ENCODE measurements around the gene KLF13.

KLF13 gene

DNA sequence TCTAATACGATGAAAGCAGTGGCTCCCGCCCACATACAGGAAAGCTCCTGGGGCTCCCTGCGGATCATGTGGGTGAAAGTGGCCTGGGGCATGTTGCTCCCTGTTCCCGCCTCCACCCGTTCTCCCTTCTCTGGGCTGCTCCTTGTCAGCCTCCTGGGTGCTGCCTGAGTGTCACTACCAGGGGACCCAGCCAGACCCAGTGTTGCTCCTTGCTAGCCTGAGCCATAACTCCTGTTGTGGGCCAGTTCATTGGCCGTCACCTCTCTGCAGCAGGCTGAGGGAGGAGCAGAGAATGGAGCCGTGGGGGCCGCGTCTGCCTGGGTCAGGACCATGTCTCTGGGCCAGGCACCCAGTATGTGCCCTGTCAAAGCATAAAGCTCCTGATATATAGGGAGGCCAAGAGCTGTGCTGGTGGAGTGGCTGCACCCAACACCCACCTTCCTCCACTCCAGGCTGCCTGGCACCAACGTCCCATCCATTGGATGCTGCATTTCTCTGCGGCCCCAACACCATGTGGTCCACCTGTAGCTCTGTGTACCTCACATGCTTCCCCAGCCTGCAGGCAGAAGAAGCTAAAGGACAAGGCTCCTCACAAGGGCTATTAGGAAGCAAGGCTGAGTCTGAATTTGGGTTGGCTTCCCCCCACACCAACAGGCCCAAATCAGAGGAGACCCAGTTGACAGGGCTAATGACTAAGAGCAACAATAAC lies 40.5 kb downstream of the KLF13 start:
- peak overlapping the region; percentile 31 for H3K27ac Mint-ChIP-seq
- no peaks in the 10 kb centered on the region for H3K27me3 Mint-ChIP-seq
- intact Hi-C loops (cut with micrococcal nuclease) = loop anchor here (10.0 kb wide), 1 partner anchor 118 kb away; no protein-coding TSS in a partner anchor
- peaks cover 50% of the 10 kb centered on the region for H3K36me3 Mint-ChIP-seq (ENCODE audit: low read depth)
- H3K9me3 Mint-ChIP-seq = no peaks in the 10 kb centered on the region
- H3K4me3 Mint-ChIP-seq = no peak overlapping the region
- H3K4me1 Mint-ChIP-seq (ENCODE audit: low read depth) = peaks cover 92% of the 10 kb centered on the region

DNA sequence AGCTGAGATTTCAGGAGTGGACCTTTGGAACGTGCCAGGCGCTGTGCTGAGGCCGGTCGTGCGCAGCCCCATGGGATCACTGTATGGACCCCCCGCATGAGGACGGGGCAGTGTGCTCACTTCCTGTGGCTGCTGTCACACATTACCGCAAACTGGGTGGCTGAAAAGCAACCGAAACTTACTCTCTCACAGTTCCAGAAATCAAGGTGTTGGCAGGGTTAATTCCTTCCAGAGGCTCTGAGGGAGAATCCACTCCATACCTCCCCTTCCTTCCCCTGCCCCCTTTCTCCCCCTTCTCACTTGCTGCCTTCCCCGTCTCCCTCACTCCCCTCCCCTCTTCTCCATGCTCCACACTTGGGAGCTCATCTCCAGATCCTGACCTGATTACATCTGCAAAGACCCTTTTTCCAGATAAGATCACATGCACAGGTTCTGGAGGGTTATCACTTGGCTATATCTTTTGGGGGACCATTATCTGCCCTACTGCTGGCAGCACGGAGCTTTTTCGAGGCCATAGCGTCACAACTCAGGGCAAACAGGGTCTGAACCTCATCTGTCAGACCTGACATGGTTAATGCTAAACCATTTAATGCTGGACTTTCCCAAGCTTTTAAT lies 41.2 kb downstream of the KLF13 start:
- Mint-ChIP-seq H3K4me3 (no peak overlapping the region), H3K4me1 (ENCODE audit: low read depth) (peaks cover 85% of the 10 kb centered on the region), H3K36me3 (ENCODE audit: low read depth) (peaks cover 57% of the 10 kb centered on the region), H3K27ac (peak overlapping the region; percentile 31), H3K27me3 (no peaks in the 10 kb centered on the region), H3K9me3 (no peaks in the 10 kb centered on the region)
- intact Hi-C loops (cut with micrococcal nuclease) = loop anchor here (10.0 kb wide), 1 partner anchor 117 kb away; no protein-coding TSS in a partner anchor

DNA sequence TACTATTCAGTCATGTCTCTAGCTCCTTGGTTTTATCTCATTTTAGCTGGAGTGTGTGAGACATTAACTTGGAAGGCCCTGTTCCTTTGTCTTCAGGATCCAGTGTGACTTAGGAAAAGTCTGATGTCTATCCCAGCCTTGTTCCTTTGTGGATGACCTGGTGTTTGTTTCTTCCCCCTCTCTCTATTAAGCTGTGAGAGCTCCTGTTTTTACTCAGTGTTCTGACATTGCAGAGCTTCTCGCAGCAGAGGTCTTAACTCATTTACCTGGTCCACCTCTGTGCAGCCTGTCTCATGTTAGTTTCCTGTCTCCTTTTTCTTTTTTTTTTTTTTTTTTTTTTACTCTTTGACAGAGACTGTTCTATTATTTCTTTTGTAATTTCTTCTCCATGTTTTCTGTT lies 43.1 kb downstream of the KLF13 start:
- Mint-ChIP-seq H3K4me1 (ENCODE audit: low read depth) (peaks cover 66% of the 10 kb centered on the region), H3K36me3 (ENCODE audit: low read depth) (peaks cover 66% of the 10 kb centered on the region), H3K27ac (no peak overlapping the region), H3K9me3 (no peaks in the 10 kb centered on the region), H3K4me3 (no peak overlapping the region), H3K27me3 (no peaks in the 10 kb centered on the region)
- intact Hi-C loops (cut with micrococcal nuclease) = loop anchor here (10.0 kb wide), 1 partner anchor 115 kb away; no protein-coding TSS in a partner anchor

DNA sequence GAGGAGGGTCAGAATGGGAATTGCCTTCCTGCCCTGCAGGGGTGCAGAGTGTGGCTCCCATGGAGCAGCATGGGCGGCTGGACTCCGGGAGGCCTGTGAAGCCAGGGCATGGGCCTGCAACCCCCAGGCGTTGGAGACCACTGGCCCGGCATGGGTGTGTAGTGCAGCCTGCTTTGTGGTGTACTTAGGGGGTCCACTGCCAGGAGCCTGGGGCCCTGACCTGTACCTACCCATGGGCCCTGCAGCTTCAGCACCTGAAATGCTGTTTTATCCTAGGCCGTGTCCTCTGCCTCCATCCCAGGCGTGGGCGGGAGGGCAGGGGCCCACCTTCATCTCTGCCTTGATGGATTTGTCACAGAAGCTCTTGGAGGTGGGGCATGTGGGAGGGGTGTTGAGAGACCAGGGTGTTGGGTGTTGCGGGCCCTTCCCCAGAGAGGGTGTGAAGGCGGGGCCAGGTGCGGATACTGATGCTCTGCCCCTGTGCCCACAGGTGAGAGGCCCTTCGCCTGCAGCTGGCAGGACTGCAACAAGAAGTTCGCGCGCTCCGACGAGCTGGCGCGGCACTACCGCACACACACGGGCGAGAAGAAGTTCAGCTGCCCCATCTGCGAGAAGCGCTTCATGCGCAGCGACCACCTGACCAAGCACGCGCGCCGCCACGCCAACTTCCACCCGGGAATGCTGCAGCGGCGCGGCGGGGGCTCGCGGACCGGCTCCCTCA lies 45.0 kb downstream of the KLF13 start:
- Mint-ChIP-seq H3K27ac (no peak overlapping the region), H3K4me3 (no peak overlapping the region), H3K36me3 (ENCODE audit: low read depth) (peaks cover 86% of the 10 kb centered on the region), H3K4me1 (ENCODE audit: low read depth) (peaks cover 47% of the 10 kb centered on the region), H3K27me3 (no peaks in the 10 kb centered on the region), H3K9me3 (no peaks in the 10 kb centered on the region)
- intact Hi-C loops (cut with micrococcal nuclease) = no loop called here

DNA sequence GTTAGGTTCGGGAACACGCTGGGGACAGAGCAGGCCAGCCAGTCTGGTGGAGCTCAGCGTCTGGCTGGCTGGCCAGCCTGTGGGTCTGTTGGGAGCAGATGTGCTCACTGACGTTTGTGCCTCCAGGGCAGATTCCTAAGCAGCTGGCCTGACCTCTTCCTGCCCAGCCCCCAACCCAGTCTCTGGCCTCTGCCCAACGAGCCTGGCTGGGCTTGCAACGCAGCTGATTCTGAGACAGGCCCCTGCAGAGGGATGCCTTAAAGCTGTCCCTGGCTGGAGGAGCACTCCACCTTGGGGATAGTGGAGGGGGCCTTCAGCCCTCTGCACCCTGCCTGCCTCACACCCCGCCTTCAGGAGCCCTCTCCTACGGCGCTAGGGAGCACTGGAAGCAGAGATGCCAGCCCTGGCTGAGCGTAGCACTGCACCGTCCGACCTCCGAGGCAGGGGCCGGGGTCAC lies 46.0 kb downstream of the KLF13 start:
- Mint-ChIP-seq H3K27me3 (no peaks in the 10 kb centered on the region), H3K9me3 (no peaks in the 10 kb centered on the region), H3K4me3 (no peak overlapping the region), H3K36me3 (ENCODE audit: low read depth) (peaks cover 89% of the 10 kb centered on the region), H3K4me1 (ENCODE audit: low read depth) (peaks cover 37% of the 10 kb centered on the region), H3K27ac (no peak overlapping the region)
- intact Hi-C loops (cut with micrococcal nuclease) = no loop called here

DNA sequence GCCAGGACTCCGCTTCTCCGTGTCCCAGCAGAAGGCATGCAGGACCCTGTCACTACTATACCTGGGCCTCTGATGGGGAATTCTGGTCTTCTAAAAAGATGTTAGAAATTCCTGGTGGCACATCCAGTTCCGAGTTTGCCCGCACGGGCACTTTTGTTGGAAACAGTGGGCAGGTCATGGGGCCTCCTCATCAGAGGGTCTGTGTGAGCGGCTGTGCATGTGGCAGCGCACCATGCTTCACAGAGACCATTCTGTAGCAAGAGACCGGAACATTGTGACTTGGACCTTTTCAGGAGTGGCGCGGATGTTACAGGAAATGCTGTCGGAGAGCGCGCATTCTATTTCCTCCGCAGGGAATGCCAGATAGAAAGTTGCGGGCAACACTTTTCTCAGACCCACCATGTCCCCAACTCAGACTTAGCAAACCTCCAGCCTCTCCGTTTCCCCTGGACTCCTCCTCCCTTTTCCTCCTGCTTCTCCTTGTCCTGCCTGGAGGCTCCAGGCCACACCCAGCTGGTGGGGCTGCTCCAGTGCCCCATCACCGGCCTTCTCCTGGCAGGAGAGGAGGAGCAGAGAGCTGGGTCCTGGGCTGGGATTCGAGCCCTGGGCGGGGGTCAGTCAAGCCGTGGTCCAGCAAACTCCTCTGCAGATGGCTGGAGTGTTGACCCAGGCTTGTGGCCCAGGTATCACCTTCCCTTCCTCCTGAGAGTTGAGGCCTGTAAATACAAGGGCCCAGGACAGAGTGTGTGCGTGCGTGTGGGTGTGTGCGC lies 46.6 kb downstream of the KLF13 start:
- intact Hi-C loops (cut with micrococcal nuclease) = no loop called here
- Mint-ChIP-seq H3K27ac (no peak overlapping the region), H3K4me3 (no peak overlapping the region), H3K9me3 (no peaks in the 10 kb centered on the region), H3K36me3 (ENCODE audit: low read depth) (peaks cover 95% of the 10 kb centered on the region), H3K27me3 (no peaks in the 10 kb centered on the region), H3K4me1 (ENCODE audit: low read depth) (peaks cover 34% of the 10 kb centered on the region)

DNA sequence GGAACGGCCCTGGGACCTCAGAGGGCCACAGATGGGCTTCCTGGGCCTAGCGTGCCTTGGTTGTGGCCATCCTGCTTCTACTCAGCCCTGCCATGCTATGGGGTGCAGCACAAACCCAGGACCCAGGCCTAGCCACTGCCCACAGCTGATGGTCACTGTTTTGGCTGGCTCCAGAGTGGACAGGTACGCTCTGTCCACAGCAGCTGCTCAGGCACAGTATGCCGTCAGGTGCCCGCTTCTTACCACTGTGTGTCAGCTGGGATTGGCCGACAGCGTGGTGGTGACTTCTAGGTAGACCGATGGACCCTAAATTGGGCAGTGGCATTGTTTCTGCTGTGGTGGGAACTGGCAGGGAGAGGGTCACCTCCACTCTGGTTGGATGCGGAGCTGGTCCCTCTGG lies 47.3 kb downstream of the KLF13 start:
- intact Hi-C loops (cut with micrococcal nuclease) = no loop called here
- peaks cover 29% of the 10 kb centered on the region for H3K4me1 Mint-ChIP-seq (ENCODE audit: low read depth)
- no peak overlapping the region for H3K4me3 Mint-ChIP-seq
- H3K9me3 Mint-ChIP-seq = no peaks in the 10 kb centered on the region
- H3K27me3 Mint-ChIP-seq = no peaks in the 10 kb centered on the region
- H3K36me3 Mint-ChIP-seq (ENCODE audit: low read depth) = peaks cover 100% of the 10 kb centered on the region
- no peak overlapping the region for H3K27ac Mint-ChIP-seq

DNA sequence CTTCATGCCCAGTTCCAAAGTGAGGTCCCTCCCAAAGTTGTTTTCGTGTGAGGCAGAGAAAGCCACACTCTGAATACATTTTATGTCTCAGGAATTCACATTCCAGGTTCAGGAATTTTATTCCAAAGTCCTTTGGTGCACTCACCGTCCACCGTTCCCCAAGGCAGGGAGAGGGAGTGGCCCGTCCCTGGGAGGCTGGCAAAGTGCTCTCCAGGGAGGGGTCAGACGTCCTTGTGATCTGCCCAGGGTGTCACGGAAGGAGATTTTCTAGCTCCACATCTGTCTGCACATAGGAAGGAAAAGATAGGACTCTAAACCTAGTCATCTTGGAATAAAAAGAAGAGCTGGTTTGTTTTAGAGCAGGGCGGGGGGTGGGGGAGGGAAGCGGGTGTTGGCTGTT lies 47.9 kb downstream of the KLF13 start:
- Mint-ChIP-seq H3K27me3 (no peaks in the 10 kb centered on the region), H3K36me3 (ENCODE audit: low read depth) (peaks cover 100% of the 10 kb centered on the region), H3K27ac (no peak overlapping the region), H3K9me3 (no peaks in the 10 kb centered on the region), H3K4me3 (no peak overlapping the region), H3K4me1 (ENCODE audit: low read depth) (peaks cover 24% of the 10 kb centered on the region)
- intact Hi-C loops (cut with micrococcal nuclease) = no loop called here

DNA sequence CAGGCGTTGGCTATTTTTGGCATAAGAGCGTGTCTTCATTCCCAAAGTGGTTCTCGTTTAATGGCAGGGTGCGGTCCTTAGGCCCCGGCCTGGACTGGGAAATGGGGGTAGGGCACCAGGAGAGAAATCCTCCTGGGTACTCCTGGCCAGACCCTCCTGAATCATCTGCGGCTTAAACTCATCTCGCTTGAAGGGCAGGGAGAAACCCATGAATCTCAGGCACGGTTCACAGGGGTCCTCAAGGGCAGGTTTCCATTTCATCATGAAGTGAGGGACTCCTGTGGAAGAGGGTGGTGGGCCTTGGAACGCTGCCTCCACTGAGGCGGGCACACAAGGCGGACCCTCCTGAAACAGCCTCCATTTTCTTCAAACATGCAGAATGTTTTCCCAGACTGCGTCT lies 48.4 kb downstream of the KLF13 start:
- Mint-ChIP-seq H3K9me3 (no peaks in the 10 kb centered on the region), H3K27ac (no peak overlapping the region), H3K4me3 (no peak overlapping the region), H3K4me1 (ENCODE audit: low read depth) (peaks cover 19% of the 10 kb centered on the region), H3K36me3 (ENCODE audit: low read depth) (peaks cover 100% of the 10 kb centered on the region), H3K27me3 (no peaks in the 10 kb centered on the region)
- intact Hi-C loops (cut with micrococcal nuclease) = no loop called here

DNA sequence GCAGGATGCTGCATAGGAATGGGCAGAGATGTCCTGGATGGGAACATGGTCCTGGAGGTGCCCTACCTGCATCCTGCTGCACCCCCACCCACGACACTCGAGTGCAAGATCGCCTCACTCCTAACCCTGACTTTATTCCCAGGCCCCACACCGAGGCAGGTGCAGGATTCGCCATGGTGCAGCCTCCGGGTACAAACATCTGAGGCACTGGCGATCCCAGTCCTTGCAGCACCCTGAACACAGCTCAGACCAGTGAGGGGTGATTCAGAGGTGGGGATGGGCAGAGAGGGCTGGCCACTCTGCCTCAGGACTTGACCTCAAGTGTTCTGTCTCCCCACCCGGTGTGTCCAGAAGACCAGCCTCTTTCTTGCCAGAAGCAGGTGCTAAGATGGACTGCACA lies 49.1 kb downstream of the KLF13 start:
- H3K4me3 Mint-ChIP-seq = no peak overlapping the region
- H3K36me3 Mint-ChIP-seq (ENCODE audit: low read depth) = peaks cover 100% of the 10 kb centered on the region
- H3K4me1 Mint-ChIP-seq (ENCODE audit: low read depth) = peaks cover 11% of the 10 kb centered on the region
- intact Hi-C loops (cut with micrococcal nuclease) = no loop called here
- H3K27ac Mint-ChIP-seq = no peak overlapping the region
- H3K9me3 Mint-ChIP-seq = no peaks in the 10 kb centered on the region
- H3K27me3 Mint-ChIP-seq = no peaks in the 10 kb centered on the region

DNA sequence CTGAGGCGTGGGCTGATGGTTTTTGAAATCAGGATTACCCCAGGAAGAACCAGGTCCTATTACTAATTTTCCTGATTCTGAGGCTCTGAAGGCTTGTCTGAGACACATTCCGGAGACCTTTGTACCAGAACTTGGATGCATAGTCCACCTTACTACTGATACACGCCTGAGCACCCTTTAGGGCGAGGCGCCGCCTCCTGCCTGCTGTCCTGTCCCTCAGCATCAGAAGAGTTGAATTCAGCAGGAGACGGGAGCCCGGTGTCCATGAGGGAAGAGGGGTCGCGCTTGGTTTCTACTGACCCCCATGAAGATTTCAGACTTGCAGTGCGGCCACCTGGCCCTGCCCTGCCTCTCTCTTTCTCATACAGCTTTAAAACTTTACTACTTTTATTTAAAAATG lies 49.9 kb downstream of the KLF13 start:
- intact Hi-C loops (cut with micrococcal nuclease) = no loop called here
- Mint-ChIP-seq H3K4me3 (no peak overlapping the region), H3K27me3 (no peaks in the 10 kb centered on the region), H3K36me3 (ENCODE audit: low read depth) (peaks cover 100% of the 10 kb centered on the region), H3K9me3 (no peaks in the 10 kb centered on the region), H3K27ac (no peak overlapping the region), H3K4me1 (ENCODE audit: low read depth) (peaks cover 5% of the 10 kb centered on the region)

DNA sequence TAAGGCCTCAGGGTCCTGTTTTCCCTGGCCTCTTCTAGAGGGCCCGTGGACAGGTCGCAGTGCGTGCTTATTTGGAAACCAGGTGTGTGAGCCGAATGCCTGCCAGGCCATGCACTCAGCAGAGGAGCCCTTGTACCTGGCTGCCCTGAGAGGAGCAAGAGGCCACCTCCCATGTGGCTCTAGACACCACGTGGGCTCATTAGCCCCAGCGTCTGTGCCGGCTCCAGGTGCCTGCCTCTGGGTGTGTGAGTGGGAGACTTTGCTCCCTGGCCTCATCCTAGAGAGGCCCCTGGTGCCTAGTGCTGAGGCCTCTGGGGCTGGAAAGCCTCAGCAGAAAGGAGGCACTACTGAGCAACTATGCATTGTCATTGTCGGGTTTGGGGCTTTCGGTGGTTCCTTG lies 50.4 kb downstream of the KLF13 start:
- Mint-ChIP-seq H3K27ac (no peak overlapping the region), H3K9me3 (no peaks in the 10 kb centered on the region), H3K36me3 (ENCODE audit: low read depth) (peaks cover 100% of the 10 kb centered on the region), H3K4me3 (no peak overlapping the region), H3K27me3 (no peaks in the 10 kb centered on the region), H3K4me1 (ENCODE audit: low read depth) (peaks cover 5% of the 10 kb centered on the region)
- intact Hi-C loops (cut with micrococcal nuclease) = no loop called here

DNA sequence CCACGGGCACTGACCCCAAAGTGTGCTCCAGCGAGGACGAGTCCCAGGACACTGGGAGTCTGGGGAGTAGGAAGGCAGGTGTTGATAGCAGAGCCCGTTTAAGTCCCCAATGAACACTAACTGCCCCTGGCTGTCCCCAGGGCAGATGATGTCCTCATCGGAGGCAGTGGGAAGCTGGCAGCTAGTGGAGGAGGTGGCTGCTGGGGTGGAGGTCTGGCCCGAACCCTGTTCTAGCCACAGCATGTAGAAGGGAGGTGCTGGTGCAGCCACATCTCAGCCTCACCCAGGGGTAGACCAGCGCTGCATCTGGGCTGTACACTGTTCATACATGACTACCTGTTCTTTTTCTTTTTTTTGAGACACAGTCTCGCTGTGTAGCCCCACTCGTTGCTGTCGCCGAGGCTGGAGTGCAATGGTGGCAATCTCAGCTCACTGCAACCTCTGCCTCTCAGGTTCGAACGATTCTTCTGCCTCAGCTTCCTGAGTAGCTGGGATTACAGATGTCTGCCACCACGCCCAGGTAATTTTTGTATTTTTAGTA lies 51.8 kb downstream of the KLF13 start:
- H3K27me3 Mint-ChIP-seq = no peaks in the 10 kb centered on the region
- H3K9me3 Mint-ChIP-seq = no peaks in the 10 kb centered on the region
- H3K36me3 Mint-ChIP-seq (ENCODE audit: low read depth) = peaks cover 88% of the 10 kb centered on the region
- H3K27ac Mint-ChIP-seq = no peak overlapping the region
- no peak overlapping the region for H3K4me3 Mint-ChIP-seq
- intact Hi-C loops (cut with micrococcal nuclease) = no loop called here
- H3K4me1 Mint-ChIP-seq (ENCODE audit: low read depth) = peaks cover 5% of the 10 kb centered on the region
